ENCODE results near the gene MRPS34.

MRPS34 gene

GRCh38 chr16:1772908-1773702, at the start of gene MRPS34:
MRPS34 (minus strand) TSS chr16:1773134; CDS start chr16:1773119, 15 bp downstream.
- no peaks in the 10 kb centered on the region for H3K9me3 ChIP-seq (ENCODE audit: control insufficient read depth, insufficient read depth, low read depth, low read length)
- peaks cover 9% of the 10 kb centered on the region for H3K4me1 ChIP-seq (ENCODE audit: control insufficient read depth, insufficient read depth, low read length)
- POLR2A ChIA-PET = interaction anchor here (0.5 to 6.0 kb wide), 11 partner anchors 8 to 269 kb away, joined by 3 to 113 read pairs (median 4); partner anchors contain the start of genes CRAMP1, IFT140, MAPK8IP3 and NUBP2
- H3K27ac ChIP-seq (ENCODE audit: extremely low read depth, low read depth, low read length) = peak within 1 kb of the TSS; percentile 94
- CTCF ChIA-PET = interaction anchor here (0.6 to 1.9 kb wide), 3 partner anchors 10 to 548 kb away, joined by 3 to 14 read pairs (median 3); partner anchors contain the start of genes NUBP2 and SPSB3
- H3K36me3 ChIP-seq (ENCODE audit: control insufficient read depth in 2 of 2, insufficient read depth in 1 of 2, low read length in 2 of 2) = peaks cover 0 to 77% of the 10 kb centered on the region in 2 experiments; a peak in 1 of 3 replicates
- H3K4me3 ChIP-seq (ENCODE audit: low read depth, low read length) = peak within 1 kb of the TSS; percentile 95
- no peak for TF ChIP-seq ZNF549 (tag by site-specific recombination; IDR thresholded peaks at IDR 0.05)
- TF ChIP-seq ZNF16 (tag by site-specific recombination; IDR thresholded peaks at IDR 0.05; ENCODE audit: low read depth) = no peak
- TF ChIP-seq ZNF571 (tag by site-specific recombination; IDR thresholded peaks at IDR 0.05) = no peak
- peak; percentile 80 for TF ChIP-seq ZNF394 (tag by site-specific recombination; IDR thresholded peaks at IDR 0.05; ENCODE audit: borderline replicate concordance)
- TF ChIP-seq KLF10 (tag by site-specific recombination; IDR thresholded peaks at IDR 0.05) = peak; percentile 55
- TF ChIP-seq ZNF2 (tag by site-specific recombination; IDR thresholded peaks at IDR 0.05) = peak; percentile 57; the same call in 1 of the 2 replicates
- peak; percentile 39; the same call in 1 of the 2 replicates for TF ChIP-seq MYNN (tag by site-specific recombination; IDR thresholded peaks at IDR 0.05; ENCODE audit: borderline replicate concordance)
- TF ChIP-seq EGR2 (tag by site-specific recombination; IDR thresholded peaks at IDR 0.05; ENCODE audit: low read depth) = no peak
- no peak for TF ChIP-seq ZNF302 (tag by site-specific recombination; IDR thresholded peaks at IDR 0.05; ENCODE audit: low read depth)
- peak; percentile 59; the same call in 1 of the 2 replicates for TF ChIP-seq ZNF24 (tag by site-specific recombination; IDR thresholded peaks at IDR 0.05)
- TF ChIP-seq ZNF23 (tag by site-specific recombination; IDR thresholded peaks at IDR 0.05; ENCODE audit: borderline replicate concordance) = no peak
- no peak for TF ChIP-seq ZNF133 (tag by site-specific recombination; IDR thresholded peaks at IDR 0.05)
- TF ChIP-seq SETDB1 (IDR thresholded peaks at IDR 0.05; ENCODE audit: insufficient read length, low read length) = no peak
- no peak for TF ChIP-seq ZNF426 (tag by site-specific recombination; IDR thresholded peaks at IDR 0.05)
- no peak for TF ChIP-seq SALL2 (tag by site-specific recombination; IDR thresholded peaks at IDR 0.05; ENCODE audit: borderline replicate concordance)
- TF ChIP-seq ZNF548 (tag by site-specific recombination; IDR thresholded peaks at IDR 0.05) = no peak; the same call in 1 of the 2 replicates
- TF ChIP-seq PRDM4 (tag by site-specific recombination; IDR thresholded peaks at IDR 0.05) = peak; percentile 44; the same call in 1 of the 2 replicates
- no peak for TF ChIP-seq ZFP3 (tag by site-specific recombination; IDR thresholded peaks at IDR 0.05; ENCODE audit: low read depth)
- no peak for TF ChIP-seq ZNF704 (tag by site-specific recombination; IDR thresholded peaks at IDR 0.05)
- TF ChIP-seq ZNF391 (tag by site-specific recombination; IDR thresholded peaks at IDR 0.05; ENCODE audit: borderline replicate concordance, low read depth) = peak; percentile 75; the same call in 1 of the 2 replicates
- peak; percentile 83 for TF ChIP-seq ZNF561 (tag by site-specific recombination; IDR thresholded peaks at IDR 0.05; ENCODE audit: borderline replicate concordance)
- TF ChIP-seq ZNF645 (tag by site-specific recombination; IDR thresholded peaks at IDR 0.05) = no peak
- TF ChIP-seq WT1 (tag by site-specific recombination; IDR thresholded peaks at IDR 0.05) = no peak
- TF ChIP-seq ZSCAN16 (tag by site-specific recombination; IDR thresholded peaks at IDR 0.05) = 0 out of 2 replicates have a peak, but pooled peaks have one; percentile 63
- no peak for TF ChIP-seq ZNF157 (tag by site-specific recombination; IDR thresholded peaks at IDR 0.05)
- TF ChIP-seq ZNF791 (tag by site-specific recombination; IDR thresholded peaks at IDR 0.05) = no peak
- TF ChIP-seq ZNF223 (tag by site-specific recombination; IDR thresholded peaks at IDR 0.05) = no peak
- no peak for TF ChIP-seq ZNF768 (tag by site-specific recombination; IDR thresholded peaks at IDR 0.05)
- no peak for TF ChIP-seq ZNF530 (tag by site-specific recombination; IDR thresholded peaks at IDR 0.05; ENCODE audit: low read depth)
- TF ChIP-seq REPIN1 (tag by site-specific recombination; IDR thresholded peaks at IDR 0.05; ENCODE audit: low read depth) = peak; percentile 25; the same call in 1 of the 2 replicates
- no peak for TF ChIP-seq ZNF433 (tag by site-specific recombination; IDR thresholded peaks at IDR 0.05; ENCODE audit: low read depth)
- no peak for TF ChIP-seq ZNF362 (tag by site-specific recombination; IDR thresholded peaks at IDR 0.05)
- TF ChIP-seq ZNF707 (tag by site-specific recombination; IDR thresholded peaks at IDR 0.05) = no peak
